Progenitor cell of endocrine pancreas (in vitro differentiated cells): ENCODE results near the gene CPA5. TPM values are rescaled to one million over a fixed set of nuclear protein-coding genes. Genes with fewer than 3 reads are reported as not detected.

Experiments used
- DNase-seq: peaks from one replicate; pipeline ENCODE4 v3.0.0; 2021; ENCODE audit warnings: low spot score; ENCODE audit not compliant: unreplicated experiment
- H3K27ac Mint-ChIP-seq: 2 replicates; pipeline ENCODE4 v1.8.0; 2021; ENCODE audit warnings: mild to moderate bottlenecking, moderate library complexity, mixed read lengths
- H3K27me3 Mint-ChIP-seq: 2 replicates; pipeline ENCODE4 v1.8.0; 2021; ENCODE audit warnings: mixed read lengths
- H3K36me3 Mint-ChIP-seq: 2 replicates; pipeline ENCODE4 v1.8.0; 2022; ENCODE audit warnings: mixed read lengths; ENCODE audit not compliant: insufficient read depth
- H3K4me1 Mint-ChIP-seq: 2 replicates; pipeline ENCODE4 v1.8.0; 2021; ENCODE audit warnings: low read depth, mixed read lengths
- H3K4me3 Mint-ChIP-seq: 2 replicates; pipeline ENCODE4 v1.8.0; 2021; ENCODE audit warnings: low read depth, mild to moderate bottlenecking, moderate library complexity, mixed read lengths
- H3K9me3 Mint-ChIP-seq: 2 replicates; pipeline ENCODE4 v1.8.0; 2021; ENCODE audit warnings: low read depth, mixed read lengths
- CTCF ChIP-seq: fragments of 200-600 bp; sonication (generic); IDR thresholded peaks from one replicate; pipeline ENCODE4 v1.5.0; 2021; ENCODE audit warnings: antibody characterized with exemption, mild to moderate bottlenecking; ENCODE audit not compliant: unreplicated experiment
- total RNA-seq: library from RNA; stranded (reverse); gene quantifications from 2 replicates; pipeline ENCODE4 v1.2.1, GENCODE V29; 2021

CPA5 gene
- total RNA-seq, 1 donor from 2014 or later = not detected

GRCh38 chr7:130332259-130333053 is 12.2 kb upstream of the CPA5 start:
- Mint-ChIP-seq H3K27me3 (no peaks in the 10 kb centered on the region), H3K4me3 (no peak overlapping the region), H3K9me3 (no peaks in the 10 kb centered on the region), H3K27ac (no peak overlapping the region), H3K36me3 (no peaks in the 10 kb centered on the region), H3K4me1 (peaks cover 5% of the 10 kb centered on the region)
- no peak for TF ChIP-seq CTCF
- DNase-seq = no peak

GRCh38 chr7:130333832-130334231 is 10.8 kb upstream of the CPA5 start:
- H3K36me3 Mint-ChIP-seq = no peaks in the 10 kb centered on the region
- no peak overlapping the region for H3K4me3 Mint-ChIP-seq
- DNase-seq = no peak
- no peak overlapping the region for H3K27ac Mint-ChIP-seq
- no peaks in the 10 kb centered on the region for H3K27me3 Mint-ChIP-seq
- no peaks in the 10 kb centered on the region for H3K9me3 Mint-ChIP-seq
- no peak for TF ChIP-seq CTCF
- H3K4me1 Mint-ChIP-seq = peaks cover 5% of the 10 kb centered on the region

GRCh38 chr7:130334274-130334673 is 10.3 kb upstream of the CPA5 start:
- Mint-ChIP-seq H3K4me3 (no peak overlapping the region), H3K27ac (no peak overlapping the region), H3K36me3 (no peaks in the 10 kb centered on the region), H3K9me3 (no peaks in the 10 kb centered on the region), H3K4me1 (peaks cover 5% of the 10 kb centered on the region), H3K27me3 (no peaks in the 10 kb centered on the region)
- no peak for TF ChIP-seq CTCF
- DNase-seq = no peak

- DNase-seq = no peak
- TF ChIP-seq CTCF = no peak
- no peak overlapping the region for H3K27ac Mint-ChIP-seq
- peaks cover under 1% of the 10 kb centered on the region for H3K4me1 Mint-ChIP-seq
- H3K27me3 Mint-ChIP-seq = no peaks in the 10 kb centered on the region
- H3K36me3 Mint-ChIP-seq = no peaks in the 10 kb centered on the region
- peaks cover 2% of the 10 kb centered on the region for H3K9me3 Mint-ChIP-seq
- no peak overlapping the region for H3K4me3 Mint-ChIP-seq
These were observed 7.1 kb upstream of the CPA5 start for GRCh38 chr7:130337410-130337971.

- no peak for DNase-seq
- Mint-ChIP-seq H3K27me3 (no peaks in the 10 kb centered on the region), H3K27ac (no peak overlapping the region), H3K4me3 (no peak overlapping the region), H3K4me1 (peaks cover 3% of the 10 kb centered on the region), H3K36me3 (no peaks in the 10 kb centered on the region), H3K9me3 (peaks cover 2% of the 10 kb centered on the region)
- TF ChIP-seq CTCF = no peak
These were observed 6.4 kb upstream of the CPA5 start for GRCh38 chr7:130338233-130338632.
